Measurements from ENCODE around the gene PRRC2B. TPM values are rescaled to one million over a fixed set of nuclear protein-coding genes. Genes with fewer than 3 reads are reported as not detected.
"Not testable (repeated sequence)": the region's sequence is repeated elsewhere in the genome, so short reads cannot be mapped to it uniquely, and the experiment has no call there.

PRRC2B gene
- total RNA-seq, 1 donor from 2014 or later = 174 TPM

DNA sequence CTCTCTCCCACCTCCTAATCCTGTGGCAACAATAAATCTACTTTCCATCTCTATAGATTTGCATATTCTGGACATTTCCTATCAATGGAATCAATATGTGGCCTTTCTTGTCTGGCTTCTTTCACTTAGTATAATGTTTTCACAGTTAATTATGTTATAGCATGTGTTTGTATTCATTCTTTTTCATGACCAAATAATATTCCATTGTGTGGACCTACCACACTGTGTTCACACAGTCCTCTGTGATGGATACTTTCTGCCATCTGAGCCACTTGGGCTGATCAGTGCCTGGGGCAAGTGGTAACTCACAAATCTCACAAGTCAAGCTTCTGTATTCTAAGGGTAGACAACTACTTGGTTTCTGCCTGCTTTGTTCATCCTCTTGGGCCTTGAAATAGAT is 60.1 kb downstream of the PRRC2B start:
- Mint-ChIP-seq H3K4me1 (ENCODE audit: low read depth) (peaks cover 16% of the 10 kb centered on the region), H3K27ac (no peak overlapping the region), H3K27me3 (ENCODE audit: low read depth) (no peaks in the 10 kb centered on the region), H3K4me3 (ENCODE audit: low read depth) (no peak overlapping the region), H3K36me3 (ENCODE audit: low read depth) (peaks cover 81% of the 10 kb centered on the region), H3K9me3 (no peaks in the 10 kb centered on the region)
- intact Hi-C loops (cut with micrococcal nuclease) = loop anchor here (5.0 kb wide), 1 partner anchor 47 kb away; no protein-coding TSS in a partner anchor
- no peak for DNase-seq (ENCODE audit: low spot score)

DNA sequence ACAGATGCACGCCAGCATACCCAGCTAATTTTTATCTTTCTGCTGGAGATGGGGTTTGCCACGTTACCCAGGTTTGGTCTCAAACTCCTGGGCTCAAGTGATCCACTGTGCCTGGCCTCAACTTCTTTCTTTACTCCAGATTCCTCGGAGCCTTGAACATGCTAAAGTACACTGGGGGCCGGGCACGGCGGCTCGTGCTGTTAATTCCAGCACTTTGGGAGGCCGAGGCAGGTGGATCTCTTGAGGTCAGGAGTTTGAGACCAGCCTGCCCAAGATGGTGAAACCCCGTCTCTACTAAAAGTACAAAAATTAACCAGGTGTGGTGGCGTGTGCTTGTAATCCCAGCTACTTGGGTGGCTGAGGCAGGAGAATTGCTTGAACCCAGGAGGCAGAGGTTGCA is 61.8 kb downstream of the PRRC2B start:
- intact Hi-C loops (cut with micrococcal nuclease); H3K27ac Mint-ChIP-seq; H3K27me3 Mint-ChIP-seq (ENCODE audit: low read depth); DNase-seq (ENCODE audit: low spot score); H3K9me3 Mint-ChIP-seq; H3K4me1 Mint-ChIP-seq (ENCODE audit: low read depth); H3K4me3 Mint-ChIP-seq (ENCODE audit: low read depth): not testable (repeated sequence)
- H3K36me3 Mint-ChIP-seq (ENCODE audit: low read depth) = peaks cover 81% of the 10 kb centered on the region

DNA sequence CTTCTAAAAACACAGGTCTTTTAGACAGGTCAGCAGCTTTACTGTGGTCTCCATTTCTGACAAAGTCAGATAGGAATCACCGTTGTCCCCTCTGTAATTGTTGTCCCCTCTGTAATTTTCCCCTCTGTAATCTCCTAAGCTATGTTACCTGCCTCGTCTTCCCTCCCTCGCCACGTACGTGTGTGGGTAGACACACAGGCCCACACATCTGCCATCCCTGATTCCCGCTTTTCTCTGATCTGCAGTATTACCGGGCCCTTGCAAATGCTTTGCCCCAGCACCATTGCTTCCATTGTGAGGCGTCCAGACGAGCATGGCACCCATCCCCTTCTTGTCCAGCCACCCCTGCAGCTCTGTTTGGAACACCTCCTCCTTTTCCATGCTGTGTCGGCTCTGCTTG is 63.9 kb downstream of the PRRC2B start:
- Mint-ChIP-seq H3K36me3 (ENCODE audit: low read depth) (peaks cover 78% of the 10 kb centered on the region), H3K27ac (peak overlapping the region; percentile 10), H3K27me3 (ENCODE audit: low read depth) (no peaks in the 10 kb centered on the region), H3K9me3 (no peaks in the 10 kb centered on the region), H3K4me3 (ENCODE audit: low read depth) (no peak overlapping the region), H3K4me1 (ENCODE audit: low read depth) (peaks cover 2% of the 10 kb centered on the region)
- intact Hi-C loops (cut with micrococcal nuclease) = no loop called here
- no peak for DNase-seq (ENCODE audit: low spot score)

DNA sequence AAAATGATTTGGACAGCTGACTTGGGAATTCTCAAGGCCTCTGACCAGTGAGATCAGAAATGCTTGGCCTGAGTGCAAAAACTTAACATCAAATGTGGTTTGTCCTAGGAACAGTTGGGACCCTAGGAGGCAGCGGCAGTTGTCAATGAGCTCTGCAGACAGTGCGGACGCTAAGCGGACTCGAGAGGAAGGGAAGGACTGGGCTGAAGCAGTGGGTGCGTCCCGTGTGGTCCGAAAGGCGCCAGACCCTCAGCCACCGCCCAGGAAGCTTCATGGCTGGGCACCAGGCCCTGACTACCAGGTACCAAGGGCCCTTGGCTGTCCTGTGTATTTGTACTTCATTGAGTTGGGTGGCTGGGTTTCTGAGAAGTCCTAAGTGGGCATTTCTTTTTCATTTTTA is 65.2 kb downstream of the PRRC2B start:
- intact Hi-C loops (cut with micrococcal nuclease) = no loop called here
- Mint-ChIP-seq H3K27ac (peak overlapping the region; percentile 5), H3K27me3 (ENCODE audit: low read depth) (no peaks in the 10 kb centered on the region), H3K9me3 (no peaks in the 10 kb centered on the region), H3K4me3 (ENCODE audit: low read depth) (no peak overlapping the region), H3K4me1 (ENCODE audit: low read depth) (no peaks in the 10 kb centered on the region), H3K36me3 (ENCODE audit: low read depth) (peaks cover 81% of the 10 kb centered on the region)
- DNase-seq (ENCODE audit: low spot score) = no peak

DNA sequence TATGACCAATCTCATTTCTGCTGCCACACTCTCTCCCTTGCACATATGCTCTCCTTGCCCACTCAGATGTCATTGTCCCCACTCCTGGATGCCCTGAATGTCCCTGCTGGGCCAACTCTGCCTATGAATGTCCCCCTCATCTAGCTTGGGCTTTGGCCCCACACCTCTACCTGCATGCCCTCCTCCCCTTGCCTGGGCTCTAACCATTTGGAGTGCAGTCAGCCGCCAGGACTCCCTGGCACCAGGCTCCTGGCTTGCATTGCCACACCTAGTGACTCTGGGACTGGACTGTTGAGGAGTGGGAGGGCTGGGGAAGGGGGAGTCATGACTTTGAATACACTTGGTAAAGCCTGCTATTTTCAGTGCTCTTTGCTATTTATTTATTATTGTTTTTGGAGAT is 67.3 kb downstream of the PRRC2B start:
- Mint-ChIP-seq H3K4me3 (ENCODE audit: low read depth) (no peak overlapping the region), H3K27ac (no peak overlapping the region), H3K36me3 (ENCODE audit: low read depth) (peaks cover 83% of the 10 kb centered on the region), H3K4me1 (ENCODE audit: low read depth) (no peaks in the 10 kb centered on the region), H3K9me3 (no peaks in the 10 kb centered on the region), H3K27me3 (ENCODE audit: low read depth) (no peaks in the 10 kb centered on the region)
- intact Hi-C loops (cut with micrococcal nuclease) = no loop called here
- DNase-seq (ENCODE audit: low spot score) = no peak

DNA sequence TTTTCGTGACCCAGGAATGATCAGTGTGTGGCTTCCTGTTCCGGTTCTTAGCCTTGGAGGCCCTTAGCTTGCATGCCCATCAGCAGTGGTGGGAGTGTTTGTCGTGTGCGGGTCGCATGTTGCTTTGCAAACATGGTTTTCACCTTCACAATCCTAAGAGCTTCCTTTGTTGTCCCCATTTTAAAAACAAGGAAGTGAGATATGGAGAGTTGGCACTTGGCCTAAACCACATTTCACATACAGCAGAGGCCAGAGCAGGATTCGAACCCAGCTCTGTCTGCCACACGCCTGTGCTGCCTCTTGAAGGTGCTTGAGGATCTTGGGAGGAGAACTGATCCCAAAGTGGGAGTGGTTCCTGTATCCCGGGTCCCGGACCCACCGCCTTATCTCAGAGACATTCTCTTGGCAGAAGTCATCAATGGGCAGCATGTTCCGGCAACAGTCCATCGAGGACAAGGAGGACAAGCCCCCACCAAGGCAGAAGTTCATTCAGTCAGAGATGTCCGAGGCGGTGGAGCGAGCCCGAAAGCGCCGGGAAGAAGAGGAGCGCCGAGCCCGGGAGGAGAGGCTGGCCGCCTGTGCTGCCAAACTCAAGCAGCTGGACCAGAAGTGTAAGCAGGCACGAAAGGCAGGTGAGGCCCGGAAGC is 70.6 kb downstream of the PRRC2B start:
- Mint-ChIP-seq H3K4me1 (ENCODE audit: low read depth) (no peaks in the 10 kb centered on the region), H3K27me3 (ENCODE audit: low read depth) (no peaks in the 10 kb centered on the region), H3K27ac (no peak overlapping the region), H3K9me3 (no peaks in the 10 kb centered on the region), H3K36me3 (ENCODE audit: low read depth) (peaks cover 80% of the 10 kb centered on the region), H3K4me3 (ENCODE audit: low read depth) (no peak overlapping the region)
- intact Hi-C loops (cut with micrococcal nuclease) = no loop called here
- DNase-seq (ENCODE audit: low spot score) = no peak

DNA sequence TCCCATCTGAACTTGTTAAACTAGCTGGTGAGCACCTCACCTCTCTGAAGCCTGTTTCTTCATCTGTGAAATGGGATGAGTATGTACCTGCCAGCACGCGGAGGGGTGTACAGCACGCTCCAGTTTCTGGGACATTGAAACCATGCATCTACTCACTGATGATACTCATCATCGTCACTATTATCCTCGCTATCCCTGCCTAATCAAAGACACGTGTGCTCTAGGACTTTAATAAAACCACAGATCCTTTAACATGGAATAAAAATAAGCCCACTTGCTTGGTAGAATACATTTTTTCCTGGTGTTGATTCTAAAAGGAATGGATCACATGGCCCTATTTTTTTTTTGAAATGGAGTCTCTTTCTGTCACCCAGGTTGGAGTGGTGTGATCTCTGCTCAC is 71.5 kb downstream of the PRRC2B start:
- H3K9me3 Mint-ChIP-seq = no peaks in the 10 kb centered on the region
- H3K27ac Mint-ChIP-seq = no peak overlapping the region
- no peak for DNase-seq (ENCODE audit: low spot score)
- peaks cover 80% of the 10 kb centered on the region for H3K36me3 Mint-ChIP-seq (ENCODE audit: low read depth)
- intact Hi-C loops (cut with micrococcal nuclease) = no loop called here
- no peaks in the 10 kb centered on the region for H3K27me3 Mint-ChIP-seq (ENCODE audit: low read depth)
- no peaks in the 10 kb centered on the region for H3K4me1 Mint-ChIP-seq (ENCODE audit: low read depth)
- no peak overlapping the region for H3K4me3 Mint-ChIP-seq (ENCODE audit: low read depth)

DNA sequence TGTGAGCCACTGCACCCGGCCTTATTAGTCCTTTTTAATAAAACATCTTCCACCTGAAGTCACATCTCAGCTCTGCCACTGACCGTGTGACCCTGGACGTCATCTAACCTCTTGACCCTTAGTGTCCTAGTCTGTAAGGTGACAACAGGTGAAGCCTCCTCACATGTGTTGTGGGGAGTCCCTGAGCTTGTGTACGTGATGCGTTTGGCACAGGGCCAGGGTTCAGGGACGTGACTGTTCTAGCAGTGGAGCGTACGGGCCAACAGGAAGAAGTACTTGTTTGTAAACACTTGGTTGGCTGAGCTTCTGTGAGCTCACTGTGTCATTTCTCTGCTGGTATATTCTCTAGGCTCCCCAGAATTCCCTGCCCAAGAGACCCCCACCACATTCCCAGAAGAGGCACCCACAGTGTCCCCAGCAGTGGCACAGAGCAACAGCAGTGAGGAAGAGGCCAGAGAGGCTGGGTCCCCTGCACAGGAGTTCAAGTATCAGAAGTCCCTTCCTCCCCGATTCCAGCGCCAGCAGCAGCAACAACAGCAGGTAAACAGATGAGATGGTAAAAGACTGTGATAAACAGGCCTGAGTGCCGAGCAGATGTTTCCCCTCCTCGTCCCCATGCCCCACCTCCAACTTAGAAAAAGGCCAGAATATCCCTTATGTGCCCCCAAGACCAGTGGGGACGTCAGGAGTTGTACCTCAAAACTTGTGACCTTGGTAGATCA is 73.5 kb downstream of the PRRC2B start:
- Mint-ChIP-seq H3K27ac (no peak overlapping the region), H3K4me3 (ENCODE audit: low read depth) (no peak overlapping the region)

DNA sequence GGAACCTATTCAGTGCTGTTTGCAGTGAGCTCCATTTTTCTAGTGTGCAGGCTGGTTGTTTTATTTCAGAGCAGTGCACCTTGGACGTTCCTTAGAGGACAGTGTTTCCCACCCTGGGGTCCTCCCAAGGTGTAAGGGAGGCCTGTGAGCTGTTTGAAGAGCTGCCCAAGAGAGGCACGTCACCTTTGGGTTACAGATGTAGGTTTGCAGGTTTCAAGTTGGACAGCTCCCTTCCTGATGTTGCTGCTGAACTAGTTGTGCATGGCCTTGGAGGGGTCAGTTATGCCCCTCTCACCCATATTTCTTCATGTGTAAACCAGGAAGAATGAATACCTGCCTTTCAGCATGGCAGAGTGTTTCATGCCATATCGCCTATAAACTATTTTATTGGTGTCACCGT is 74.1 kb downstream of the PRRC2B start:
- H3K9me3 Mint-ChIP-seq = no peaks in the 10 kb centered on the region
- no peak overlapping the region for H3K4me3 Mint-ChIP-seq (ENCODE audit: low read depth)
- intact Hi-C loops (cut with micrococcal nuclease) = no loop called here
- no peaks in the 10 kb centered on the region for H3K4me1 Mint-ChIP-seq (ENCODE audit: low read depth)
- H3K27me3 Mint-ChIP-seq (ENCODE audit: low read depth) = no peaks in the 10 kb centered on the region
- no peak for DNase-seq (ENCODE audit: low spot score)
- H3K27ac Mint-ChIP-seq = no peak overlapping the region
- H3K36me3 Mint-ChIP-seq (ENCODE audit: low read depth) = peaks cover 81% of the 10 kb centered on the region

More for the DNA sequence above, 73.5 kb downstream of the PRRC2B start:
- H3K9me3 Mint-ChIP-seq = no peaks in the 10 kb centered on the region
- intact Hi-C loops (cut with micrococcal nuclease) = no loop called here
- DNase-seq (ENCODE audit: low spot score) = no peak
- H3K4me1 Mint-ChIP-seq (ENCODE audit: low read depth) = no peaks in the 10 kb centered on the region
- peaks cover 79% of the 10 kb centered on the region for H3K36me3 Mint-ChIP-seq (ENCODE audit: low read depth)
- no peaks in the 10 kb centered on the region for H3K27me3 Mint-ChIP-seq (ENCODE audit: low read depth)

DNA sequence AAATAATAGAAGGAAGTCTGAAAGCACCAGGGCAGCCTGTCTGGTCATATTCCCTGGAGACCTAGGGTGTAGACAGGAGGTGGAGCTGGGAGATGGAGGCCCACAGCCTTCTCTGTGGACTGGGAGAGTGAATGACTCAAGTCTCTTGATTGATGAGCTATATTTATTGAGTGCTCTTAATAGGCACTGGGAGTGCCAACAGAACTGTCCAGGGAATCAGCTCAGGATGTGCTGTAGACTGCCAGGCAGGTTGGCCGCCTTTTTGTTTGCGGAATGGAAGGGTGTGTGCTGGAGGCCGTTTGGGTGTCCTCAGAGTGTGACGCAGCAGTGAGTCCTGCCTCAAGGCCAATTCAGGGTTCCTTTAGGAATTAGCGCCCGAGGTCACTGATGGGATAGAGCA is 75.5 kb downstream of the PRRC2B start:
- H3K36me3 Mint-ChIP-seq (ENCODE audit: low read depth) = peaks cover 80% of the 10 kb centered on the region
- H3K9me3 Mint-ChIP-seq = no peaks in the 10 kb centered on the region
- intact Hi-C loops (cut with micrococcal nuclease) = no loop called here
- H3K4me1 Mint-ChIP-seq (ENCODE audit: low read depth) = no peaks in the 10 kb centered on the region
- no peak overlapping the region for H3K27ac Mint-ChIP-seq
- DNase-seq (ENCODE audit: low spot score) = no peak
- no peaks in the 10 kb centered on the region for H3K27me3 Mint-ChIP-seq (ENCODE audit: low read depth)
- no peak overlapping the region for H3K4me3 Mint-ChIP-seq (ENCODE audit: low read depth)

DNA sequence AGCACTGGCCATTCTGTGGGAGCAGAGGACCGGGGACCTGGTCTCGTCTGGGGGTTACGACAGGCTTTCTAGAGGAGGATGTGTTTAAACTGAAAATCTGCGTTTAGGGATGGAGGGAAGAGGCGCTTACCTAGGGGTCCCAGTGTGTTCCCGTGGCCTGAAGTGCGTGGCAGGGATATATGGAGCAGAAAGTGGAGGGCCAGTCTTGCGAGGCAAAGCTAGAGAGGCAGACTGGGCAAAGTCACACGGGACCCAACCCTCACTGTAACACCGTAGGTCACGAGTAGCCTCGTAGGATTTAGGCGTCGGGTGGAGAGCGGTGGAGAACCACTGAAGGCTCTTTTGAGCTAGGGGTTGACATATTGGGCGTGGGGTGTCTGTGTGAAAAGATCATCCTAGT is 76.1 kb downstream of the PRRC2B start:
- no peak for DNase-seq (ENCODE audit: low spot score)
- Mint-ChIP-seq H3K4me3 (ENCODE audit: low read depth) (no peak overlapping the region), H3K9me3 (no peaks in the 10 kb centered on the region), H3K27ac (no peak overlapping the region), H3K36me3 (ENCODE audit: low read depth) (peaks cover 80% of the 10 kb centered on the region), H3K27me3 (ENCODE audit: low read depth) (no peaks in the 10 kb centered on the region), H3K4me1 (ENCODE audit: low read depth) (no peaks in the 10 kb centered on the region)
- intact Hi-C loops (cut with micrococcal nuclease) = no loop called here

DNA sequence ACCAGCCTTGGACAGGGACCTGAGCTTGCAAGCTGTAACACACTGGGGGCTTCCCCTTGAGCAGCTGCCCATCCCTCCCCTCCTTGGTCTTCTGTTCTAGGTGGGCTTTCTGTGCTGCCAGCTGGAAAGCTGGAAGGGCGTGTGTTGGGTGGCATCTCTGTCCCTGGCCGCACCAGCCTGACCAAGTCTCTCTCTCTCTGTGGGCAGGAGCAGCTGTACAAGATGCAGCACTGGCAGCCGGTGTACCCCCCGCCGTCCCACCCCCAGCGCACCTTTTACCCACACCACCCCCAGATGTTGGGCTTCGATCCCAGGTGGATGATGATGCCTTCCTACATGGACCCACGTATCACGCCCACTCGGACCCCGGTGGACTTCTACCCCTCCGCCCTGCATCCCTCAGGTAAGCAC is 76.7 kb downstream of the PRRC2B start:
- Mint-ChIP-seq H3K36me3 (ENCODE audit: low read depth) (peaks cover 78% of the 10 kb centered on the region), H3K9me3 (no peaks in the 10 kb centered on the region), H3K27ac (no peak overlapping the region), H3K4me1 (ENCODE audit: low read depth) (no peaks in the 10 kb centered on the region), H3K27me3 (ENCODE audit: low read depth) (no peaks in the 10 kb centered on the region), H3K4me3 (ENCODE audit: low read depth) (no peak overlapping the region)
- intact Hi-C loops (cut with micrococcal nuclease) = no loop called here
- no peak for DNase-seq (ENCODE audit: low spot score)

DNA sequence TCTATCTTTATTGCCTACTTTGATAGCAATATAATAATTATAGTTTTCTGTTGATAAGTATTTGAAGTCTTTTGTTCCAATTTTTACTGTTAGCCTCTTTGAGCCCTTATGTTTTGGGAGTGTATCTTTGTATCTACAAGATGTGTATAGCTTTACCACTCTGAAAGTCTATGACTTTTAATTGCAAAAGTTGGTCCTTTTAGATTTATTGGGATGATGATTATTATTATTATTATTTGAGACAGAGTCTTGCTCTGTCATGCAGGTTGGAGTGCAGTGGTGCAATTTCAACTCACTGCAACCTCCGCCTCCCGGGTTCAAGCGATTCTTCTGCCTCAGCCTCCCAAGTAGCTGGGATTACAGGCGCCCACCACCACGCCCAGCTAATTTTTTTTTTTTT is 78.2 kb downstream of the PRRC2B start:
- peaks cover 70% of the 10 kb centered on the region for H3K36me3 Mint-ChIP-seq (ENCODE audit: low read depth)
- H3K9me3 Mint-ChIP-seq; H3K27ac Mint-ChIP-seq; H3K4me3 Mint-ChIP-seq (ENCODE audit: low read depth); intact Hi-C loops (cut with micrococcal nuclease); H3K27me3 Mint-ChIP-seq (ENCODE audit: low read depth); H3K4me1 Mint-ChIP-seq (ENCODE audit: low read depth); DNase-seq (ENCODE audit: low spot score): not testable (repeated sequence)
